CD4-positive, CD25-positive, alpha-beta regulatory T cell (primary cell): ENCODE results near the gene TMEM221. TPM values are rescaled to one million over a fixed set of nuclear protein-coding genes. Genes with fewer than 3 reads are reported as not detected.

Source experiments
- ATAC-seq, 2 donors: fragments of 150-1000 bp; cut with Tn5 transposase; one replicate each; pipeline ENCODE4 v1.10.0; 2021; ENCODE audit warnings: low read depth in 2 of 2, moderate number of reproducible peaks in 2 of 2, moderate library complexity in 1 of 2
- DNase-seq, 3 donors: peaks; one replicate each; pipeline versions ENCODE4 v3.0.0 to v3.0.0-alpha.2; 2012 to 2022; ENCODE audit warnings: mixed read lengths in 1 of 3
- H3K27ac ChIP-seq: one replicate; pipeline ENCODE4 v1.7.0; 2013; ENCODE audit warnings: mild to moderate bottlenecking, low read length; ENCODE audit not compliant: insufficient read depth, poor library complexity, severe bottlenecking
- H3K27me3 ChIP-seq: one replicate; pipeline ENCODE4 v1.7.0; 2013; ENCODE audit warnings: low read length; ENCODE audit not compliant: control insufficient read depth, insufficient read depth
- H3K36me3 ChIP-seq: one replicate; pipeline ENCODE4 v1.7.0; 2013; ENCODE audit warnings: mild to moderate bottlenecking, low read length, moderate library complexity; ENCODE audit not compliant: control insufficient read depth, insufficient read depth
- H3K4me1 ChIP-seq: 2 replicates; pipeline ENCODE4 v1.7.0; 2013; ENCODE audit warnings: mild to moderate bottlenecking, low read length; ENCODE audit not compliant: insufficient read depth, control insufficient read depth, poor library complexity, severe bottlenecking
- H3K4me3 ChIP-seq: one replicate; pipeline ENCODE4 v1.7.0; 2013; ENCODE audit warnings: low read depth, mild to moderate bottlenecking, low read length, moderate library complexity
- H3K9me3 ChIP-seq, 2 experiments: 1 replicate in 1 of 2; 2 replicates in 1 of 2; pipeline ENCODE4 v1.7.0; 2013; ENCODE audit warnings: low read length in 2 of 2, mild to moderate bottlenecking in 1 of 2, moderate library complexity in 1 of 2; ENCODE audit not compliant: control insufficient read depth in 2 of 2
- H3K27ac Mint-ChIP-seq, 3 donors: one replicate each; pipeline ENCODE4 v1.8.0; 2020 to 2022; ENCODE audit warnings: mild to moderate bottlenecking in 3 of 3, mixed read lengths in 3 of 3, moderate library complexity in 2 of 3
- H3K27me3 Mint-ChIP-seq: one replicate; pipeline ENCODE4 v1.8.0; 2022; ENCODE audit warnings: mild to moderate bottlenecking, mixed read lengths
- H3K36me3 Mint-ChIP-seq: one replicate; pipeline ENCODE4 v1.8.0; 2020; ENCODE audit warnings: mixed read lengths
- H3K4me1 Mint-ChIP-seq, 4 donors: one replicate each; pipeline ENCODE4 v1.8.0; 2020 to 2022; ENCODE audit warnings: mixed read lengths in 4 of 4, mild to moderate bottlenecking in 1 of 4
- H3K4me3 Mint-ChIP-seq, 4 donors: one replicate each; pipeline ENCODE4 v1.8.0; 2020 to 2022; ENCODE audit warnings: mild to moderate bottlenecking in 4 of 4, mixed read lengths in 4 of 4, moderate library complexity in 3 of 4
- H3K9me3 Mint-ChIP-seq, 7 donors: one replicate each; pipeline ENCODE4 v1.8.0; 2020 to 2022; ENCODE audit warnings: mixed read lengths in 7 of 7, mild to moderate bottlenecking in 3 of 7, moderate library complexity in 2 of 7
- polyA plus RNA-seq, 4 donors: library from polyadenylated mRNA; unstranded; fragments of 300-500 nt; fragmentation: Illumina TruSeq; gene quantifications; one replicate each; pipeline ENCODE4 v1.2.3, GENCODE V29; 2021
- total RNA-seq: library from RNA; stranded (reverse); gene quantifications from one replicate; pipeline ENCODE4 v1.2.3, GENCODE V29; 2022

TMEM221 gene
- total and polyA plus RNA-seq, 5 donors from 2014 or later: 0.16 TPM; not detected in 4

DNA sequence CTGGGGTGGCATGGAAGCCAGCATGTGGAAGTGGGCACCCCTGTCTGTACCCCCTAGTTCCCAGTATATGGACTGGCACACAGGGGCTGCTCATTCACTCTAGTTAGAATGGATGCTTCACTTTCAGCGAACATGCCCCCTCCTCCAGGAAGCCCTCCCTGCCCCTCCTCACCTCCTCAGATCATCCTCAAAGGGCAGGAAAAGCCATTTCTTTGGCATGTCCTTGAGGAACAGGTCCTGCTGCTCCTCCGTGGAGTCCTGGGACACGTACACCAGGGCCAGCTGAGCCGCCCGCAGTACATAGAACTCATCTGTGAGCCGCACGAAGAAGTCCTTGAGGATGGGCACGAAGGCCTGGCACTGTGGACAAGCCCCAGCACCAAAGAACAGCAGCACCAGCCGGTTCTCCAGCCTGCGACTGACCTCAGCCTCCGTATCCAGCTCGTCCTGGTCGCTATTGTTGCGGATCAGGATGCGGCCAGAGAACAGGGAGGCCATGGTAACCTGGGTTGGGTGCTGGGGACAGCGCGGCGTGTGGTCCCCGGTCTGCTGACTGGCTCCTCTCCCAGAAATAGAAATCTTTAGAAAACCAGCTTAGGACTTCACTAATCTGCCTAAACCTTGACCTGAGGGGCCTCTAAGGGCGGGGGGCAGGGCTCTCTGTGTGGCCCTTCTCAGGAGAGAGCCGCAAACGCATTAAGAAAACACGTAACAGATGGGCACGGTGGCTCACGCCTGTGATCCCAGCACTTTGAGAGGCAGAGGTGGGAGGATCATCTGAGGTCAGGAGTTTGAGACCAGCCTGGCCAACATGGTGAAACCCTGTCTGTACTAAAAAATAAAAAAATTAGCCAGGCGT, 12.1 kb upstream of the TMEM221 start, which contains the start of gene NXNL1:
NXNL1 (minus strand) TSS at position 555 of the 859 bp plus-strand sequence; CDS start at position 498, 57 bp downstream.
- Histone ChIP-seq H3K9me3 (no peaks in the 10 kb centered on the region), H3K27ac (no peak within 1 kb of the TSS), H3K4me3 (no peak within 1 kb of the TSS), H3K4me1 (no peaks in the 10 kb centered on the region), H3K36me3 (no peaks in the 10 kb centered on the region), H3K27me3 (peaks cover 3% of the 10 kb centered on the region)
- ATAC-seq (no peak), DNase-seq (no peak)
- Mint-ChIP-seq H3K4me1 (no peaks in the 10 kb centered on the region), H3K27ac (no peak within 1 kb of the TSS), H3K4me3 (no peak within 1 kb of the TSS), H3K9me3 (no peaks in the 10 kb centered on the region), H3K36me3 (no peaks in the 10 kb centered on the region), H3K27me3 (peaks cover 35% of the 10 kb centered on the region)

DNA sequence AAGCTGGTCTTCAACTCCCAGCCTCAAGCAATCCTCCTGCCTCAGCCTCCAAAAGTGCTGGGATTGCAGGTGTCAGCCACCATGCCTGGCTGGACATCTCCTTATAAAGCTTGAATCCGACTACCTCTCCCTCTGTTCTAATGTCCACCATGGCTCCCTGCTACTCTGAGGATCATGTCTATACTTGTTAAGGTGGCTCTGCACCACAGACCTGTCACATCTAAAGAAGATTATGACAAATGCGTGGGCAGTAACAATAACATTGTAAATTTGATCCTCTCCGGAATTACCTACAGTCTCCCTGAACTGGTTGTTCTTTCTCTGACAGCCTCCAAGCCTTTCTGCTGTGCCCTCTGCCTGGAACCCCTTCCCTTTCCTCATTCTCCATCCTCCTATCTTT, 10.5 kb upstream of the TMEM221 start:
- Histone ChIP-seq H3K4me3 (no peak overlapping the region), H3K27ac (no peak overlapping the region), H3K36me3 (no peaks in the 10 kb centered on the region), H3K27me3 (peaks cover 3% of the 10 kb centered on the region), H3K9me3 (no peaks in the 10 kb centered on the region), H3K4me1 (no peaks in the 10 kb centered on the region)
- Mint-ChIP-seq H3K4me3 (no peak overlapping the region), H3K27ac (no peak overlapping the region), H3K36me3 (no peaks in the 10 kb centered on the region), H3K27me3 (peaks cover 36% of the 10 kb centered on the region), H3K9me3 (no peaks in the 10 kb centered on the region), H3K4me1 (peaks cover 0 to 8% (median under 1%) of the 10 kb centered on the region in 4 donors)
- DNase-seq: no peak
- ATAC-seq: no peak

DNA sequence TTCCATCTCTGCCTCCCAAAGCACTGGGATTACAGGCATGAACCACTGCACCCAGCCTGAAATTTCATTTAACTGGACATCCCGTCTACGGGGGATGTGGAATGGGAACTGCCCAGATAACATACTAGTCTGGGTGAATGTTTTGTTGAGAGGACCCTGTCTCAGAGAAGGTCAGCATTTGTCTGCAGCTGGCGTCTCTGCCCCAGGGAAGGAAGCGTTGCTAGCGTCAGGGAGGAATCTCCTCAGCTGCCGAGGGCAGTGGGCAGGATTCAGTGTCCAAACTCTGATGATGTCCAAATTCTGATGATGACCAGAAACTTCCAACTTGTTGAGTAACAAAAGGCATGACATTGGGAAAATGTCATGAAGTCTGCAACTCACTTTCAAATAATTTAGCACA, 9.1 kb upstream of the TMEM221 start:
- Histone ChIP-seq H3K9me3 (no peaks in the 10 kb centered on the region), H3K36me3 (no peaks in the 10 kb centered on the region), H3K27me3 (peaks cover 3% of the 10 kb centered on the region), H3K4me3 (no peak overlapping the region), H3K27ac (no peak overlapping the region), H3K4me1 (no peaks in the 10 kb centered on the region)
- Mint-ChIP-seq H3K9me3 (peaks cover 0 to 1% (median 0%) of the 10 kb centered on the region in 7 donors), H3K27ac (no peak overlapping the region), H3K36me3 (no peaks in the 10 kb centered on the region), H3K4me3 (no peak overlapping the region), H3K27me3 (peaks cover 41% of the 10 kb centered on the region), H3K4me1 (peaks cover 0 to 11% (median 5%) of the 10 kb centered on the region in 4 donors)
- ATAC-seq (no peak), DNase-seq (no peak)

DNA sequence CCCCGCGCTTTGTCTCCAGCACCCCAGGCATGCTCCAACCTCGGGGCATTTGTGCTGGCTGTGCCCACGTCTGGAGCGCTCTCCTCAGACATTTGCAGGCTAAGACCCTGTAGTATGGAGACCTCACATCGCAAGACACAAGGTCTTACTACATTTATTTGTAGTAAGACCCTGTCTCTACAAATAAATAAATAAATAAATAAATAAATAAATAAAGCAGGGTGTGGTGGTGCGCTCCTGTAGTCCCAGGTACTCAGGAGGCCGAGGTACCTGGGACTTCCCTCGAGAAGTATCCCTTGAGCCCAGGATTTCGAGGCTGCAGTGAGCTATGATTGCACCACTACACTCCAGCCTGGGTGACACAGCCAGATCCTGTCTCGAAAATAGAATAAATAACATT, 7.7 kb upstream of the TMEM221 start:
- H3K36me3 ChIP-seq: no peaks in the 10 kb centered on the region
- peaks cover 0 to 11% (median 5%) of the 10 kb centered on the region in 4 donors for H3K4me1 Mint-ChIP-seq
- H3K4me1 ChIP-seq: no peaks in the 10 kb centered on the region
- H3K9me3 ChIP-seq: no peaks in the 10 kb centered on the region
- H3K27me3 ChIP-seq: peaks cover 3% of the 10 kb centered on the region
- H3K9me3 Mint-ChIP-seq: peaks cover 0 to 1% (median 0%) of the 10 kb centered on the region in 7 donors
- ATAC-seq (no peak), DNase-seq (no peak)
- H3K27me3 Mint-ChIP-seq: peaks cover 41% of the 10 kb centered on the region
- H3K4me3 ChIP-seq: no peak overlapping the region
- H3K27ac ChIP-seq: no peak overlapping the region
- no peaks in the 10 kb centered on the region for H3K36me3 Mint-ChIP-seq
- H3K27ac Mint-ChIP-seq: no peak overlapping the region
- H3K4me3 Mint-ChIP-seq: no peak overlapping the region

DNA sequence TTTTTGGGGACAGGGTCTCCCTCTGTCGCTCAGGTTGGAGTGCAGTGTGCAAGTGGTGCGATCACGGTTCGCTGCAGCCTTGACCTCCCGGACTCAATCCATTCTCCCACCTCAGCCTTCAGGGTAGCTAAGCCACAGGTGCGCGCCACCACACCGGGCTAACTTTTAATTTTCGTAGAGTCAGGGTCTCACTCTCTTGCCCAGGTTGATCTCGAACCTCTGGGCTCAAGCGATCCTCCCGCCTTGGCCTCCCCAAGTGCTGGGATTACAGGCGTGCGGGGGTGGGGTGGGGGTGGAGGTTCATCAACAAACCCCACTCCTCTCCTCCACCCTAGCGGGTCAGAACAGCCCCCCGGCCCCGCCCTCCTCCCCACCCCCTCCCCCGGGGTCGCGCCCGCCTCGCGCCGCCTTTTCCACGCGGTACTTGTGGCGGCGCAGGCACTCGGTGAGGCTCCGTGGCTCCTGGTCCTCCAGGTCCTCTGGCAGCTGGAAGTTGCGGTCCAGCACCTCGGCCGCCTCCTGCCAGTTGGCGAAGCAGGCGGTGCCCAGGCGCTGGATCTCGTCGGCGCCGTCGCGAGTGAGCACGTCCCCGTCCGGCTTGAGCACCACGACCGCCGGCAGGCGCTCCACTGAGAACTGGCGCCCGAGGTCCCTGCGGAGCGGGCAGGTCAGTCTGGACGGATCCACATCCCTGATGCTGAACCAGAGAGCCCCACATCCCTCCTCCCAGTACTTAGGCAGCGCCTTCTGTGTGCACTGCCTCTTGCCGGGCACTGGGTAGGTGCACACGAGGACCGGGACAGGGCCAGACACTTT, 7.0 kb upstream of the TMEM221 start:
- ATAC-seq (no peak), DNase-seq (no peak)
- Mint-ChIP-seq H3K4me3 (no peak overlapping the region), H3K4me1 (peaks cover 0 to 14% (median 5%) of the 10 kb centered on the region in 4 donors), H3K9me3 (peaks cover 0 to 1% (median 0%) of the 10 kb centered on the region in 7 donors), H3K36me3 (no peaks in the 10 kb centered on the region), H3K27ac (no peak overlapping the region), H3K27me3 (peaks cover 42% of the 10 kb centered on the region)
- H3K9me3 ChIP-seq: no peaks in the 10 kb centered on the region
- H3K36me3 ChIP-seq: no peaks in the 10 kb centered on the region
- H3K4me1 ChIP-seq: no peaks in the 10 kb centered on the region
- no peak overlapping the region for H3K4me3 ChIP-seq
- H3K27me3 ChIP-seq: peaks cover 3% of the 10 kb centered on the region
- no peak overlapping the region for H3K27ac ChIP-seq

GRCh38 chr19:17454576-17455071, 6.2 kb upstream of the TMEM221 start:
- H3K4me3 ChIP-seq: no peak overlapping the region
- H3K36me3 ChIP-seq: no peaks in the 10 kb centered on the region
- H3K27ac ChIP-seq: no peak overlapping the region
- no peaks in the 10 kb centered on the region for H3K4me1 ChIP-seq
- H3K4me3 Mint-ChIP-seq: no peak overlapping the region
- no peak overlapping the region for H3K27ac Mint-ChIP-seq
- no peak for DNase-seq
- H3K4me1 Mint-ChIP-seq: peaks cover 0 to 22% (median 12%) of the 10 kb centered on the region in 4 donors
- H3K27me3 Mint-ChIP-seq: peaks cover 51% of the 10 kb centered on the region
- peaks cover 3% of the 10 kb centered on the region for H3K27me3 ChIP-seq
- no peaks in the 10 kb centered on the region for H3K9me3 ChIP-seq
- peaks cover 0 to 1% (median 0%) of the 10 kb centered on the region in 7 donors for H3K9me3 Mint-ChIP-seq
- no peak for ATAC-seq
- peaks cover 3% of the 10 kb centered on the region for H3K36me3 Mint-ChIP-seq

- peaks cover 0 to 26% (median 12%) of the 10 kb centered on the region in 4 donors for H3K4me1 Mint-ChIP-seq
- Histone ChIP-seq H3K27ac (no peak overlapping the region), H3K4me3 (no peak overlapping the region), H3K4me1 (peaks cover 10% of the 10 kb centered on the region), H3K36me3 (no peaks in the 10 kb centered on the region), H3K9me3 (no peaks in the 10 kb centered on the region), H3K27me3 (no peaks in the 10 kb centered on the region)
- H3K27me3 Mint-ChIP-seq: peaks cover 36% of the 10 kb centered on the region
- ATAC-seq: no peak
- H3K36me3 Mint-ChIP-seq: peaks cover 3% of the 10 kb centered on the region
- H3K27ac Mint-ChIP-seq: no peak overlapping the region
- DNase-seq: no peak
- H3K4me3 Mint-ChIP-seq: no peak overlapping the region
- H3K9me3 Mint-ChIP-seq: peaks cover 0 to 1% (median 0%) of the 10 kb centered on the region in 7 donors
Observed at GRCh38 chr19:17451820-17452219, 3.4 kb upstream of the TMEM221 start.
